ENCODE measurements around the gene CMTM8. TPM values are rescaled to one million over a fixed set of nuclear protein-coding genes. Genes with fewer than 3 reads are reported as not detected.

CMTM8 gene
- total and polyA plus RNA-seq, 10 of the 15 experiments (the other 5 are each of a cell fraction or from before 2014, with no cell fraction given): 0.11 to 0.23 TPM; not detected in 8

GRCh38 chr3:32306072-32306471 lies 67.6 kb downstream of the CMTM8 start:
- no peaks in the 10 kb centered on the region for H4K20me1 ChIP-seq (ENCODE audit: control insufficient read depth, insufficient read depth)
- CTCF ChIA-PET: interaction anchor here (1.1 to 3.4 kb wide), 4 partner anchors 11 to 162 kb away, joined by 3 to 15 read pairs (median 3); no protein-coding TSS in a partner anchor
- POLR2A ChIA-PET: interaction anchor here (0.6 kb wide), 1 partner anchor 123 kb away, joined by 4 read pairs; no protein-coding TSS in a partner anchor
- no peak overlapping the region for H3K4me2 ChIP-seq (ENCODE audit: control insufficient read depth, insufficient read depth)
- SMC1A ChIA-PET (ENCODE audit: uncharacterized antibody, unreplicated experiment): no interaction called here
- no peaks in the 10 kb centered on the region; a peak in 1 of 4 replicates for H3K27me3 ChIP-seq (replicated peaks in 1 of 2; ENCODE audit: control insufficient read depth in 2 of 2, insufficient read depth in 2 of 2, low read length in 1 of 2)
- intact Hi-C loops (cut with micrococcal nuclease; ENCODE audit: unreplicated experiment): no loop called here
- H3K4me1 ChIP-seq (ENCODE audit: control insufficient read depth, insufficient read depth, low read length): peaks cover 4% of the 10 kb centered on the region
- H3K9ac ChIP-seq (ENCODE audit: control insufficient read depth, insufficient read depth, low read length): no peak overlapping the region
- FAIRE-seq: no peak
- H3K9me3 ChIP-seq (replicated peaks; ENCODE audit: control insufficient read depth, insufficient read depth, low read length): no peaks in the 10 kb centered on the region
- ATAC-seq: no peak
- no peak for DNase-seq (ENCODE audit: low read depth, low spot score)
- 26% methylated on average over 3 of the region's 3 CpGs for WGBS (ENCODE audit: insufficient coverage, insufficient replicate concordance, low lambda C conversion rate, missing lambda C conversion rate)
- no peak overlapping the region for H3K4me3 ChIP-seq
- no peak for TF ChIP-seq FOXK2 (IDR thresholded peaks at IDR 0.05)
- no peak for TF ChIP-seq EZH2 (IDR thresholded peaks at IDR 0.05; ENCODE audit: borderline replicate concordance, control insufficient read depth, low read depth, low read length)
- TF ChIP-seq ZBTB4 (CRISPR knock-in tag; IDR thresholded peaks at IDR 0.05): no peak
- BruUV-seq (replicated peaks): no TSS peak
- H2AFZ ChIP-seq (ENCODE audit: control insufficient read depth, low read depth, low read length): no peak overlapping the region
- H3K36me3 ChIP-seq (ENCODE audit: control insufficient read depth in 2 of 2, insufficient read depth in 2 of 2, low read length in 1 of 2): no peaks in the 10 kb centered on the region
- RAD21 ChIA-PET (ENCODE audit: unreplicated experiment): no interaction called here
- in situ Hi-C loops (cut with MboI): no loop called here
- H3K79me2 ChIP-seq (ENCODE audit: control insufficient read depth, insufficient read depth, low read length): no peaks in the 10 kb centered on the region
- no peak overlapping the region for H3K27ac ChIP-seq (ENCODE audit: control insufficient read depth, insufficient read depth)

GRCh38 chr3:32307591-32307990 lies 69.1 kb downstream of the CMTM8 start:
- FAIRE-seq (no peak), DNase-seq (ENCODE audit: low read depth, low spot score) (no peak), ATAC-seq (no peak)
- no TSS peak for BruUV-seq (replicated peaks)
- in situ Hi-C loops (cut with MboI) (no loop called here), intact Hi-C loops (cut with micrococcal nuclease; ENCODE audit: unreplicated experiment) (no loop called here)
- SMC1A ChIA-PET (ENCODE audit: uncharacterized antibody, unreplicated experiment): no interaction called here
- Histone ChIP-seq H3K9me3 (replicated peaks; ENCODE audit: control insufficient read depth, insufficient read depth, low read length) (no peaks in the 10 kb centered on the region), H3K4me1 (ENCODE audit: control insufficient read depth, insufficient read depth, low read length) (peaks cover 4% of the 10 kb centered on the region), H3K4me2 (ENCODE audit: control insufficient read depth, insufficient read depth) (no peak overlapping the region), H2AFZ (ENCODE audit: control insufficient read depth, low read depth, low read length) (no peak overlapping the region), H3K9ac (ENCODE audit: control insufficient read depth, insufficient read depth, low read length) (no peak overlapping the region), H3K79me2 (ENCODE audit: control insufficient read depth, insufficient read depth, low read length) (no peaks in the 10 kb centered on the region), H3K27ac (ENCODE audit: control insufficient read depth, insufficient read depth) (no peak overlapping the region), H3K36me3 (ENCODE audit: control insufficient read depth in 2 of 2, insufficient read depth in 2 of 2, low read length in 1 of 2) (no peaks in the 10 kb centered on the region), H4K20me1 (ENCODE audit: control insufficient read depth, insufficient read depth) (no peaks in the 10 kb centered on the region), H3K4me3 (no peak overlapping the region), H3K27me3 (replicated peaks in 1 of 2; ENCODE audit: control insufficient read depth in 2 of 2, insufficient read depth in 2 of 2, low read length in 1 of 2) (no peaks in the 10 kb centered on the region)
- CTCF ChIA-PET: interaction anchor here (0.6 to 1.6 kb wide), 4 partner anchors 12 to 160 kb away, joined by 3 read pairs; no protein-coding TSS in a partner anchor
- POLR2A ChIA-PET: interaction anchor here (0.5 kb wide), 1 partner anchor 352 kb away, joined by 3 read pairs; no protein-coding TSS in a partner anchor
- RAD21 ChIA-PET (ENCODE audit: unreplicated experiment): interaction anchor here (0.7 to 1.5 kb wide), 2 partner anchors 11 to 13 kb away, joined by 3 to 4 read pairs; no protein-coding TSS in a partner anchor
- WGBS (ENCODE audit: insufficient coverage, insufficient replicate concordance, low lambda C conversion rate, missing lambda C conversion rate): 0% methylated on average over 3 of the region's 3 CpGs
- TF ChIP-seq MTA3 (IDR thresholded peaks at IDR 0.05; ENCODE audit: borderline replicate concordance, low read length): no peak
- TF ChIP-seq SMAD5 (IDR thresholded peaks at IDR 0.05; ENCODE audit: low read depth): no peak
- TF ChIP-seq ZNF622 (IDR thresholded peaks at IDR 0.05): no peak
- TF ChIP-seq ATF7 (IDR thresholded peaks at IDR 0.05; ENCODE audit: low read depth): no peak
- TF ChIP-seq EZH2 (IDR thresholded peaks at IDR 0.05; ENCODE audit: borderline replicate concordance, control insufficient read depth, low read depth, low read length): no peak
- TF ChIP-seq SMC3 (IDR thresholded peaks at IDR 0.05; ENCODE audit: borderline replicate concordance, low read length): no peak
- TF ChIP-seq YY1 (IDR thresholded peaks at IDR 0.05; ENCODE audit: low read depth, low read length): no peak
- TF ChIP-seq LARP7 (IDR thresholded peaks at IDR 0.05): no peak
- no peak for TF ChIP-seq EED (IDR thresholded peaks at IDR 0.05; ENCODE audit: low read depth)
- TF ChIP-seq ETV6 (conservative IDR thresholded peaks at IDR 0.05 in 1 of 2, IDR thresholded peaks at IDR 0.05 in 1 of 2; ENCODE audit: borderline replicate concordance in 1 of 2, low read depth in 1 of 2): no peak
- no peak for TF ChIP-seq SKIL (IDR thresholded peaks at IDR 0.05; ENCODE audit: low read depth, poor library complexity, severe bottlenecking)
